IMR-90 (cell line): ENCODE data around the gene DAAM1.

Experiments
- BHLHE40 ChIP-seq: fragments of 150-350 bp; IDR thresholded peaks from 2 replicates; pipeline ENCODE4 v1.6.1; 2016; ENCODE audit warnings: mild to moderate bottlenecking, low read depth, low read length
- CEBPB ChIP-seq: IDR thresholded peaks from 2 replicates; pipeline ENCODE4 v1.6.1; 2012; ENCODE audit warnings: low read depth, low read length, improper control_type of control experiment
- CHD1 ChIP-seq: IDR thresholded peaks from 2 replicates; pipeline ENCODE4 v1.6.1; 2012; ENCODE audit warnings: low read depth, low read length, improper control_type of control experiment
- CTCF ChIP-seq: conservative IDR thresholded peaks from 2 replicates; pipeline ENCODE4 v1.5.1; 2012; ENCODE audit warnings: mild to moderate bottlenecking, low read depth, low read length, improper control_type of control experiment
- FOS ChIP-seq: fragments of 150-350 bp; IDR thresholded peaks from 2 replicates; pipeline ENCODE4 v1.6.1; 2016; ENCODE audit warnings: low read depth, low read length
- MAFK ChIP-seq: IDR thresholded peaks from 2 replicates; pipeline ENCODE4 v1.6.1; 2012; ENCODE audit warnings: low read depth, low read length, improper control_type of control experiment
- MAZ ChIP-seq: IDR thresholded peaks from 2 replicates; pipeline ENCODE4 v1.6.1; 2012; ENCODE audit warnings: low read depth, mild to moderate bottlenecking, low read length, improper control_type of control experiment, moderate library complexity, borderline replicate concordance
- MXI1 ChIP-seq: IDR thresholded peaks from 2 replicates; pipeline ENCODE4 v1.6.1; 2012; ENCODE audit warnings: low read depth, mild to moderate bottlenecking, low read length, moderate library complexity, borderline replicate concordance
- POLR2A ChIP-seq: IDR thresholded peaks from 2 replicates; pipeline ENCODE4 v1.6.1; 2012; ENCODE audit warnings: mild to moderate bottlenecking, low read depth, low read length
- RAD21 ChIP-seq: IDR thresholded peaks from 2 replicates; pipeline ENCODE4 v1.6.1; 2012; ENCODE audit warnings: low read length, improper control_type of control experiment
- RCOR1 ChIP-seq: IDR thresholded peaks from 2 replicates; pipeline ENCODE4 v1.6.1; 2012; ENCODE audit warnings: mild to moderate bottlenecking, low read length, improper control_type of control experiment; ENCODE audit not compliant: insufficient replicate concordance
- RFX5 ChIP-seq: IDR thresholded peaks from 2 replicates; pipeline ENCODE4 v1.8.0; 2012; ENCODE audit warnings: low read depth, mild to moderate bottlenecking, low read length, moderate library complexity
- SMC3 ChIP-seq: fragments of 150-350 bp; IDR thresholded peaks from 2 replicates; pipeline ENCODE4 v1.6.1; 2016; ENCODE audit warnings: low read depth, mild to moderate bottlenecking, antibody characterized with exemption, low read length, moderate library complexity
- TF ChIP-seq, protein P1 (sequence below): fragments of 150-350 bp; IDR thresholded peaks from 2 replicates; pipeline ENCODE4 v1.6.1; 2017; ENCODE audit warnings: mild to moderate bottlenecking, antibody characterized with exemption, low read length, low read depth

DNA sequence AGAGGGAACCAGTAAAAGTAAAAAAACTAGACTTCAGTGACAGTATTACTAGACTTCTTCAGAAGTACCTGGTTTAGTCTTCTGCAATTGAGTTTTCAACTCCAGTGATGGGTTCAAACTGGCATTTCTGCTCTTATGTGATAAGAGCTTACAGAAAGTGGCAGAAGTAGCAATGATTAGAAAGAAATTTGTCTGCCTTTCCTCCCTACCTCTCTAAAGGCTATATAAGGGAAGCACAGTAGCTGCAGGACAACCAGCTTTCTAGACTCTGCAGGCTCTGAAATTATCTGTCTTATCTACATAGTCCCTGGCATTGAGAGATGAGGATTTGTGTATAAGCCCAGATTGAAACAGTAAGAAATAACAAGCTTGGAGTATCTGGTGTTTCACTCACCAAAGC, 107.5 kb downstream of the DAAM1 start:
- TF ChIP-seq POLR2A (no peak), CEBPB (no peak), BHLHE40 (no peak), CTCF (no peak), MAFK (no peak), RAD21 (no peak), RFX5 (no peak), SMC3 (no peak), MXI1 (no peak), RCOR1 (no peak), MAZ (no peak), CHD1 (no peak), FOS (no peak)
- TF ChIP-seq, protein P1, sequence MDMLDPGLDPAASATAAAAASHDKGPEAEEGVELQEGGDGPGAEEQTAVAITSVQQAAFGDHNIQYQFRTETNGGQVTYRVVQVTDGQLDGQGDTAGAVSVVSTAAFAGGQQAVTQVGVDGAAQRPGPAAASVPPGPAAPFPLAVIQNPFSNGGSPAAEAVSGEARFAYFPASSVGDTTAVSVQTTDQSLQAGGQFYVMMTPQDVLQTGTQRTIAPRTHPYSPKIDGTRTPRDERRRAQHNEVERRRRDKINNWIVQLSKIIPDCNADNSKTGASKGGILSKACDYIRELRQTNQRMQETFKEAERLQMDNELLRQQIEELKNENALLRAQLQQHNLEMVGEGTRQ, result no peak
